ENCODE results near the gene LRBA.

Gene LRBA

GRCh38 chr4:150381036-150381435 lies 634.0 kb downstream of the LRBA start:
- no peak overlapping the region for H3K4me3 ChIP-seq (ENCODE audit: control insufficient read depth, low read depth, low read length)
- DNase-seq (ENCODE audit: low read depth) = no peak
- no peak for TF ChIP-seq CTCF (IDR thresholded peaks at IDR 0.05; ENCODE audit: control insufficient read depth, insufficient read depth, low read depth, low read length, missing control alignments)

GRCh38 chr4:150379454-150379853 lies 635.6 kb downstream of the LRBA start:
- TF ChIP-seq CTCF (IDR thresholded peaks at IDR 0.05; ENCODE audit: control insufficient read depth, insufficient read depth, low read depth, low read length, missing control alignments) = no peak
- DNase-seq (ENCODE audit: low read depth) = no peak
- H3K4me3 ChIP-seq (ENCODE audit: control insufficient read depth, low read depth, low read length) = no peak overlapping the region

DNA sequence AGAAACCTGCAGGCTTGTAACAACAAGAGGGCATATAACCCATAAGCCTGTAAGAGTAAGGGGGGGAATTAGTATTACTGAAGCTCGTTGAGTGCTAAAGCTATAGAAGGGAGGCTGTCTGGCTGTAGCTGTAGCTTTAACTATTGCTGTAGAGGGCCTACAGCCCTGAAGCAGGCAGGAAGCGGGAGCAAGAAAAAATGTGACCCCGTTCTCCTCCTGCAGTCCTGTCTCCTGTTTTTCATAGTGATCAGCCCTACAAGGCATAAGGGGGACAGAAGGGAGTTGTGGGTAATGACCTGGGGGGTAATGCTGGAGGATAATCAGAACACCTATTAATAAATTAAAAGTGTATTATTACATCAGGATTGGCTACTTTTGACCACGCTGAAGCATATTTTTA lies 640.1 kb downstream of the LRBA start:
- H3K4me3 ChIP-seq (ENCODE audit: control insufficient read depth, low read depth, low read length) = no peak overlapping the region
- TF ChIP-seq CTCF (IDR thresholded peaks at IDR 0.05; ENCODE audit: control insufficient read depth, insufficient read depth, low read depth, low read length, missing control alignments) = no peak
- no peak for DNase-seq (ENCODE audit: low read depth)

- TF ChIP-seq CTCF (IDR thresholded peaks at IDR 0.05; ENCODE audit: control insufficient read depth, insufficient read depth, low read depth, low read length, missing control alignments) = no peak
- DNase-seq (ENCODE audit: low read depth) = no peak
- H3K4me3 ChIP-seq (ENCODE audit: control insufficient read depth, low read depth, low read length) = no peak overlapping the region
Observed at GRCh38 chr4:150371869-150372268, 643.2 kb downstream of the LRBA start.

- no peak for TF ChIP-seq CTCF (IDR thresholded peaks at IDR 0.05; ENCODE audit: control insufficient read depth, insufficient read depth, low read depth, low read length, missing control alignments)
- no peak overlapping the region for H3K4me3 ChIP-seq (ENCODE audit: control insufficient read depth, low read depth, low read length)
- DNase-seq (ENCODE audit: low read depth) = no peak
Observed at GRCh38 chr4:150369434-150370380, 645.4 kb downstream of the LRBA start.

DNA sequence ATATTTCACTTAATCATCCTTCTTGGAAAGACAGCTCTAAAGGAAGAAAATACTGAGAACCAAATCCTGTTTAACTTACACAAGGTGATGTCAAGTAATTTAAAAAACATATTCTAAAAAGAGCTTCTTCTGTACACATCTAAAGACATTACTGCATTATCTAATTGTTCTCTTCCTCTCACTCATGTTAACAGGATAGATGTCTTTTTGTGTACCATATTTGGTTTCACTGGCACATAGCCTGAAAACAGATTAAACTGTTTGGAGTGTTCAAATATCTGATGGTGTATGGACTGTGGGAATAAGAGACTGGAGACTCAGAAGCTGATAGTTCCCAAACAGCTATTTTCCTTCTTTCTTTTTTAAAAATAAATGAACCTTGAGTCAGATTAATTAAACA lies 646.4 kb downstream of the LRBA start:
- TF ChIP-seq CTCF (IDR thresholded peaks at IDR 0.05; ENCODE audit: control insufficient read depth, insufficient read depth, low read depth, low read length, missing control alignments) = no peak
- H3K4me3 ChIP-seq (ENCODE audit: control insufficient read depth, low read depth, low read length) = no peak overlapping the region
- DNase-seq (ENCODE audit: low read depth) = no peak
